Measurements from ENCODE around the gene FABP3. TPM values are rescaled to one million over a fixed set of nuclear protein-coding genes. Genes with fewer than 3 reads are reported as not detected.

FABP3 gene
- total and polyA plus RNA-seq, 2 experiments from 2014 or later: 250 to 595 TPM

DNA sequence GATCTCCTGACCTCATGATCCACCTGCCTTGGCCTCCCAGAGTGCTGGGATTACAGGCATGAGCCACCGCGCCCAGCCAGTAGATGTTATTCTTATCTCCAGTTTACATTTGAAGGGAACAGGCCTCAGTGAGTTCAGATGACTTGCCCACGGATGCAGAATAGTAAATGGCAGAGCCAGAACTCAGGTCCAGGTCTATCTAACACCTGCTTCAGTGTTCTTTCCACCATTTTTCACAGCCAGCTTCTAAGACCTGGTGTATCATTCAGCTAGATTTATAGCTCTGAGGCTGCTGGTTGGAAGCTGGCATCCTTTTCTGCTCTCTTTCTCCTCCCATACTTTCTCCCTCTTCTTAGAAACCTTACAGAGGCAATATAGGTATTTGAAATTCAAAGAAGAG, 10.8 kb downstream of the FABP3 start:
- TF ChIP-seq CTCF (IDR thresholded peaks at IDR 0.05; ENCODE audit: low read depth, low read length): no peak
- Histone ChIP-seq H3K4me3 (no peak overlapping the region), H3K27ac (peak overlapping the region; percentile 62), H3K9me3 (ENCODE audit: low read depth) (no peaks in the 10 kb centered on the region), H3K36me3 (peaks cover 29% of the 10 kb centered on the region), H3K27me3 (no peaks in the 10 kb centered on the region), H3K4me1 (ENCODE audit: low read depth) (no peaks in the 10 kb centered on the region)
- no peak for DNase-seq (ENCODE audit: low read depth in 1 of 2, low spot score in 1 of 2)

DNA sequence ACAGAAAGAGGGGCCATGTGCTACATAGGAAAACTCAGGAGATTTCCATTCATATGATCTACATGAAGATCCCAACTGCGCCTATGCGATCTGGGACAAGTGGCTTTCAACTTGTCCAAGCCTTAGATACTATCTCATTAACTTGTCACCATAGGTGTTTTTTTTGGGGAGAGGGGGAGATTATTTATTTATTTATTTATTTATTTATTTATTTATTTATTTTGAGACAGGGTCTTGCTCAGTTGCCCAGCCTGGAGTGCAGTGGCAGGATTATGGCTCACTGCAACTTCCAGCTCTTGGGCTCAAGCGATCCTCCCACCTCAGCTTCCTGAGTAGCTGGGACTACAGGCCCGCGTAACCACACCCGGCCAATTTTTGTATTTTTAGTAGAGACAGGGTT, 11.3 kb downstream of the FABP3 start:
- peaks cover 25% of the 10 kb centered on the region for H3K36me3 ChIP-seq
- no peaks in the 10 kb centered on the region for H3K4me1 ChIP-seq (ENCODE audit: low read depth)
- DNase-seq (ENCODE audit: low read depth in 1 of 2, low spot score in 1 of 2): no peak
- no peak for TF ChIP-seq CTCF (IDR thresholded peaks at IDR 0.05; ENCODE audit: low read depth, low read length)
- H3K4me3 ChIP-seq: no peak overlapping the region
- H3K27me3 ChIP-seq: no peaks in the 10 kb centered on the region
- no peak overlapping the region for H3K27ac ChIP-seq
- no peaks in the 10 kb centered on the region for H3K9me3 ChIP-seq (ENCODE audit: low read depth)

- no peak for DNase-seq (ENCODE audit: low read depth in 1 of 2, low spot score in 1 of 2)
- Histone ChIP-seq H3K27me3 (no peaks in the 10 kb centered on the region), H3K9me3 (ENCODE audit: low read depth) (no peaks in the 10 kb centered on the region), H3K4me3 (no peak overlapping the region), H3K36me3 (peaks cover 10% of the 10 kb centered on the region), H3K4me1 (ENCODE audit: low read depth) (no peaks in the 10 kb centered on the region), H3K27ac (no peak overlapping the region)
- TF ChIP-seq CTCF (IDR thresholded peaks at IDR 0.05; ENCODE audit: low read depth, low read length): no peak
Measured at GRCh38 chr1:31356427-31356826, 16.4 kb downstream of the FABP3 start.

DNA sequence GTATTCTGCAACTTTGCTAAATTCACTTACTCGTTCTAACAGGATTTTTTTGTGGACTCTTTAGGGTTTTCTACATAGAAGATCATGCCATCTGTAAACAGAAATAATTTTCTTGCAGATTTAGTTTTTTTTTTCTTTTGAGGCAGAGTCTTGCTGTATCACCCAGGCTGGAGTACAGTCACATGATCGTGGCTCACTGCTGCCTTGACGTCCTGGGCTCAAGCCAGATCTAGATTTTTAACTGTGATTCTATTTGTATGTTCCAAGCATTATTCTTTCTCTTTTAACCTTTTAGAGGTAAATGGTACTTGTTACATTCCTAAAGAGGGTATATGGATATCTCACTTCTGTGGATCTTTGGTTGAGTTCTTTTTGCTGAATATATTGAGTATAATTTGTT, 18.6 kb downstream of the FABP3 start:
- Histone ChIP-seq H3K4me1 (ENCODE audit: low read depth) (no peaks in the 10 kb centered on the region), H3K4me3 (no peak overlapping the region), H3K27ac (no peak overlapping the region), H3K27me3 (no peaks in the 10 kb centered on the region), H3K9me3 (ENCODE audit: low read depth) (no peaks in the 10 kb centered on the region), H3K36me3 (peaks cover 20% of the 10 kb centered on the region)
- TF ChIP-seq CTCF (IDR thresholded peaks at IDR 0.05; ENCODE audit: low read depth, low read length): no peak
- DNase-seq (ENCODE audit: low read depth in 1 of 2, low spot score in 1 of 2): peak in 1 of 2 donors; percentile 21

DNA sequence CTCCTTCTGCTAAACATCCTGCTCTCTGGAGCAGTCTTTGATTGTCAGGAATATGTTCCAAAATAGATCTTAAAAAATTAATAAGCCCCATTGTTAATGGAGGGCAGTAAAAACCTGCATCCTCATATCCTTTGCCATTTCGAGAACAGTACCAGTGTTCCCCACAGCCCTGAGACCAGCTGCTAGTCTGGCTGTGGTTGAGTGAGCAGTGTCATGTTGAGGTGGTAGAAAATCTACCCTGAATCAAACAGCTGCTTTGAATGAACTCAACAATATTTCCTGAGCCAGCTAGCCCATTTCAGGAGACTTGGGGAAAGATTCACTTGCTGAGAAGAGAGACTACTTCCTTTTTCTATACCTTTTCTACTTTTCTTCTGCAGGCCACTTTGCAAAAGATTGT, 24.4 kb downstream of the FABP3 start:
- Histone ChIP-seq H3K4me1 (ENCODE audit: low read depth) (no peaks in the 10 kb centered on the region), H3K4me3 (no peak overlapping the region), H3K36me3 (peaks cover 33% of the 10 kb centered on the region), H3K27me3 (no peaks in the 10 kb centered on the region), H3K9me3 (ENCODE audit: low read depth) (no peaks in the 10 kb centered on the region), H3K27ac (no peak overlapping the region)
- DNase-seq (ENCODE audit: low read depth in 1 of 2, low spot score in 1 of 2): no peak
- no peak for TF ChIP-seq CTCF (IDR thresholded peaks at IDR 0.05; ENCODE audit: low read depth, low read length)

- Histone ChIP-seq H3K27ac (no peak overlapping the region), H3K27me3 (no peaks in the 10 kb centered on the region), H3K4me1 (ENCODE audit: low read depth) (no peaks in the 10 kb centered on the region), H3K4me3 (no peak overlapping the region), H3K36me3 (peaks cover 28% of the 10 kb centered on the region), H3K9me3 (ENCODE audit: low read depth) (no peaks in the 10 kb centered on the region)
- no peak for TF ChIP-seq CTCF (IDR thresholded peaks at IDR 0.05; ENCODE audit: low read depth, low read length)
- no peak for DNase-seq (ENCODE audit: low read depth in 1 of 2, low spot score in 1 of 2)
Measured at GRCh38 chr1:31346785-31347184, 26.1 kb downstream of the FABP3 start.

Data from cardiac muscle cell (in vitro differentiated cells and primary cell).